AG10803 (cell line): ENCODE results near the gene NCR1.
"Not testable (repeated sequence)": the region's sequence is repeated elsewhere in the genome, so short reads cannot be mapped to it uniquely, and the experiment has no call there.

Experiments
- DNase-seq: peaks from one replicate; pipeline ENCODE4 v3.0.0; 2010; ENCODE audit warnings: low read depth
- H3K4me3 ChIP-seq: 2 replicates; pipeline ENCODE4 v1.5.1; 2011; ENCODE audit warnings: mild to moderate bottlenecking, low read length, control low read depth
- TF ChIP-seq, protein P1 (sequence below): conservative IDR thresholded peaks from 2 replicates; pipeline ENCODE4 v1.5.1; 2011; ENCODE audit warnings: mild to moderate bottlenecking, low read length, control low read depth, inconsistent platforms

Gene NCR1

DNA sequence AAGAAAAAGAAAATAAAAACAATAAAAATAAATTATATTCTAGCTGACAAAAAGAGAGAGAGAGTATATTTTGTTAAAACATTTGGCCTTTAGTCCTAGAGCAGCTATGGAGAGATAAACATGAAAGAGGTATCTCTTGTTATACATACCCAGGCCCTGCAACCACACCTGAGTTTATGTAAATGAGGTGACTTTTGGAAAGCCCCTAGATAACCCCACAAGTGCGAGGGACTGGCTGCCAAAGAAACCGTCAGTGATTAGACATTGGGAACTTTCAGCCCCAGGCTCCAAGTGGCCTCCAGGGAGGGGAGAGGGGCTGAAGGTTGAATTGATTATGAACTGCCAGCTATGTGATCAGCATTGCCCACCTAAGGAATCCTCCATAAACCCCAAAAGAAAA, 43.5 kb downstream of the NCR1 start:
- DNase-seq, result no peak
- TF ChIP-seq, protein P1, sequence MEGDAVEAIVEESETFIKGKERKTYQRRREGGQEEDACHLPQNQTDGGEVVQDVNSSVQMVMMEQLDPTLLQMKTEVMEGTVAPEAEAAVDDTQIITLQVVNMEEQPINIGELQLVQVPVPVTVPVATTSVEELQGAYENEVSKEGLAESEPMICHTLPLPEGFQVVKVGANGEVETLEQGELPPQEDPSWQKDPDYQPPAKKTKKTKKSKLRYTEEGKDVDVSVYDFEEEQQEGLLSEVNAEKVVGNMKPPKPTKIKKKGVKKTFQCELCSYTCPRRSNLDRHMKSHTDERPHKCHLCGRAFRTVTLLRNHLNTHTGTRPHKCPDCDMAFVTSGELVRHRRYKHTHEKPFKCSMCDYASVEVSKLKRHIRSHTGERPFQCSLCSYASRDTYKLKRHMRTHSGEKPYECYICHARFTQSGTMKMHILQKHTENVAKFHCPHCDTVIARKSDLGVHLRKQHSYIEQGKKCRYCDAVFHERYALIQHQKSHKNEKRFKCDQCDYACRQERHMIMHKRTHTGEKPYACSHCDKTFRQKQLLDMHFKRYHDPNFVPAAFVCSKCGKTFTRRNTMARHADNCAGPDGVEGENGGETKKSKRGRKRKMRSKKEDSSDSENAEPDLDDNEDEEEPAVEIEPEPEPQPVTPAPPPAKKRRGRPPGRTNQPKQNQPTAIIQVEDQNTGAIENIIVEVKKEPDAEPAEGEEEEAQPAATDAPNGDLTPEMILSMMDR, result no peak
- H3K4me3 ChIP-seq, result no peak overlapping the region

DNA sequence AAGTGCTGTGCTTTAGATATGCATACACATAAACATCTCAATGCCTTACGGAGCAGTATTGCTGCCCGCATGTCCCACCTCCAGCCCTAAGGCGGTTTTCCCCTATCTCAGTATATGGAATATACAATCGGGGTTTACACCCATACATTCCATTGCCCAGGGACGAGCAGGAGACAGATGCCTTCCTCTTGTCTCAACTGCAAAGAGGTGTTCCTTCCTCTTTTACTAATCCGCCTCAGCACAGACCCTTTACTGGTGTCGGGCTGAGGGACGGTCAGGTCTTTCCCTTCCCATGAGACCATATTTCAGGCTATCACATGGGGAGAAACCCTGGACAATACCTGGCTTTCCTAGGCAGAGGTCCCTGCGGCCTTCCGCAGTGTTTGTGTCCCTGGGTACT, 44.6 kb downstream of the NCR1 start:
- DNase-seq, H3K4me3 ChIP-seq: not testable (repeated sequence)

DNA sequence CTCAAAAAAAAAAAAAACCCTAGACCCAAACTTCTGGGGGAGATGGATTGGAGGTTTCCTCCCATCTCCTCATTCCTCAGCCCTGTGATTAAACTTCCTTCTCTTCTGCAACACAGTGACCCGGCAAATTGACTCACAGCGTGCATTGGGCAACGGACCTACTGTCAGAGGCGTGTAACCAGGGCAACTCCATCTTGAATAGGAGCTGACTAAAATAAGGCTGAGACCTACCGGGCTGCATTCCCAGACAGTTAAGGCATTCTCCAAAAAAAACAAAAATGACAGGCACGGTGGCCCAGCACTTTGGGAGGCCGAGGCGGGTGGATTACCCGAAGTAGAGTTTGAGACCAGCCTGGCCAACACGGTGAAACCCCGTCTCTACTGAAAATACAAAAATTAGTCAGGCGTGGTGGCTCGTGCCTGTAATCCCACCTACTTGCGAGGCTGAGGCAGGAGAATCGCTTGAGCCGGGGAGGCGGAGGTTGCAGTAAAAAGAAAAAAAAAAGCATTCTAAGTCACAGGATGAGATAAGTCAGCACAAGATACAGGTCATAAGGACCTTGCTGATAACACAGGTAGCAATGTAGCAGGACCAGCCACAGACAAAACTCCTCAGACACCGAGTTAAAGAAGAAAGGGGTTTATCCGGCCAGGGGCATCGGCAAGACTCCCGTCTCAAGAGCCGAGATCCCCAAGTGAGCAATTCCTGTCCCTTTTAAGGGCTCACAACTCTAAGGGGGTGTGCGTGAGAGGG, 46.8 kb downstream of the NCR1 start:
- no peak overlapping the region for H3K4me3 ChIP-seq
- TF ChIP-seq, protein P1, result no peak
- DNase-seq, result no peak

DNA sequence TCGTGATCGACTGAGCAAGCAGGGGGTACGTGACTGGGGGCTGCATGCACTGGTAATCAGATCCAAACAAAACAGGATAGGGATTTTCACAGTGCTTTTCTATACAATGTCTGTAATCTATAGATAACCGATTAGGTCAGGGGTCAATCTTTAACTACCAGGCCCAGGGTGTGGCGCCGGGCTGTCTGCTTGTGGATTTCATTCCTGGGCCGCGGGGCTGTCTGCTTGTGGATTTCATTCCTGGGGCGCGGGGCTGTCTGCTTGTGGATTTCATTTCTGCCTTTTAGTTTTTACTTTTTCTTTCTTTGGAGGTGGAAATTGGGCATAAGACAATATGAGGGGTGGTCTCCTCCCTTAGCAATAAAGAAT, 47.4 kb downstream of the NCR1 start:
- H3K4me3 ChIP-seq, DNase-seq: not testable (repeated sequence)

DNA sequence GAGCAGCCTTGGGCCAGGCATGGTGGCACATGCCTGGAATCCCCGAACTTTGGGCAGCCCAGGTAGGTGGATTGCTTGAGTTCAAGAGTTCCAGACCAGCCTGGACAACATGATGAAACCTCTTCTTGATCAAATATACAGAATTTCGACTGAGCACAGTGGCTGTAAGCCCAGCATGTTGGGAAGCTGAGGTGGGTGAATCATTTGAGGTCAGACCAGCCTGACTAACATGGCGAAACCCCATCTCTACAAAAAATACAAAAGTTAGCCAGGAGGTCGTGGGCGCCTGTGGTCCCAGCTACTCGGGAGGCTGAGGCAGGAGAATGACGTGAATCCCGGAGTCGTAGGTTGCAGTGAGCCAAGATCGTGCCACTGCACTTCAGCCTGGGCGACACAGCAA, 49.4 kb downstream of the NCR1 start:
- TF ChIP-seq, protein P1, result no peak
- no peak overlapping the region for H3K4me3 ChIP-seq
- no peak for DNase-seq

DNA sequence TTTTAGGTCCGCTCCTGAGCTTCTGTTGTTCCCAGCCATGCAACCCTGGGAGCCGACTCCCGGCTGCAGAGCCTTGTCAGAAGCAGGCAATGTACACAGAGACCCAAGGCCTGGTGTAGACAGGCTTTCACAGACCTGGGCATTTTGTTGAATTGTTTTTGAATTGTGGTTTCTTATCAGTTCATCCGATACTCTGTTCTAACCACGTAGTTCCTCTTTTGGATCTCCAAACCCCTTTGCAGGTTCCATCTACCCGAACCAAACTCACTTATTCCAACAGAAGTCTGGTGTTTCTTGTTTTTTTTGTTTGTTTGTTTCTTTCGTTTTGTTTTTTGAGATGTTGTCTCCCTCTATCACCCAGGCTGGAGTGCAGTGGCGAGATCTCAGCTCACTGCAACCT, 53.9 kb downstream of the NCR1 start:
- DNase-seq, result no peak
- H3K4me3 ChIP-seq, result no peak overlapping the region
- TF ChIP-seq, protein P1, result no peak
